ENCODE data around the gene SMAD6. TPM values are rescaled to one million over a fixed set of nuclear protein-coding genes. Genes with fewer than 3 reads are reported as not detected.

Gene SMAD6
- total RNA-seq, 2 donors from 2014 or later, result 14.8 to 51.2 TPM

DNA sequence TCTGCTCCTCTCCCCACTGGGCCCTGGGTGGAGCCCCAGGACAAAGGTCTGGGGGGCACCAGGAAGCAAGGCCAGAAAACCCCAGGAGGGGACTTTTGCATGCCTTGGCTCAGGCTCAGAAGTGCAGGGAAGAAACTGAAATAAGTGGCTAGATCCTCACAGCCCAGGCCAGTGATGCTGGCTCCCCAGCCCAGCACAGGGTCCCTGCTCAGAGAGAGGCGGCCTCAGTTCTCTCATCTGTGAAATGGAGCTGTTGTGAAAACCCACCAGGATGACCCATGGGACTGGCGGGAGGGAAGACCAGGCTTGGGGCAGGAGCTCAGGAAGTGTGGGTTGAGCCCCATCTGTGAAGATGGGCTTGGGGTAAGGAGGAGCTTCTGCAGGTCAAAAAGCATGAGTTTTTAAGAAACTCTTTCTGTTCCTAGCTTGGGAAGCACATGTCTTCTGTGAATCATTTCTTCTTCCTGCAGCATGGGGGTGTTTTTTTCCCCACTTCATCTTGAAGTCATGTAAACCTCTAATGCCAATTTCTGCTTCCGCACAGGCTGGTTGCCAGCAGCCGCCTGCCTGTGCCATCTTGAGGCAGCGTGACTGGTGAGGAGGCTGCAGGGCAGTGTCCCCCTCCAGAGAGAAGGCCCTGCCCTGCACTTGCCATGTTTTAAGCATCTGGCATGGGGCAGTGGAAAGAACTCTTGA, 118.6 kb downstream of the SMAD6 start:
- H3K4me3 ChIP-seq, result no peak overlapping the region
- DNase-seq (ENCODE audit: low spot score), result no peak
- intact Hi-C loops (cut with DNase I), result no loop called here
- H3K27ac ChIP-seq, result no peak overlapping the region
- H3K27me3 ChIP-seq (replicated peaks; ENCODE audit: insufficient read depth), result no peaks in the 10 kb centered on the region
- no peaks in the 10 kb centered on the region for H3K36me3 ChIP-seq
- H3K4me1 ChIP-seq (replicated peaks), result no peaks in the 10 kb centered on the region
- TF ChIP-seq, protein P1, sequence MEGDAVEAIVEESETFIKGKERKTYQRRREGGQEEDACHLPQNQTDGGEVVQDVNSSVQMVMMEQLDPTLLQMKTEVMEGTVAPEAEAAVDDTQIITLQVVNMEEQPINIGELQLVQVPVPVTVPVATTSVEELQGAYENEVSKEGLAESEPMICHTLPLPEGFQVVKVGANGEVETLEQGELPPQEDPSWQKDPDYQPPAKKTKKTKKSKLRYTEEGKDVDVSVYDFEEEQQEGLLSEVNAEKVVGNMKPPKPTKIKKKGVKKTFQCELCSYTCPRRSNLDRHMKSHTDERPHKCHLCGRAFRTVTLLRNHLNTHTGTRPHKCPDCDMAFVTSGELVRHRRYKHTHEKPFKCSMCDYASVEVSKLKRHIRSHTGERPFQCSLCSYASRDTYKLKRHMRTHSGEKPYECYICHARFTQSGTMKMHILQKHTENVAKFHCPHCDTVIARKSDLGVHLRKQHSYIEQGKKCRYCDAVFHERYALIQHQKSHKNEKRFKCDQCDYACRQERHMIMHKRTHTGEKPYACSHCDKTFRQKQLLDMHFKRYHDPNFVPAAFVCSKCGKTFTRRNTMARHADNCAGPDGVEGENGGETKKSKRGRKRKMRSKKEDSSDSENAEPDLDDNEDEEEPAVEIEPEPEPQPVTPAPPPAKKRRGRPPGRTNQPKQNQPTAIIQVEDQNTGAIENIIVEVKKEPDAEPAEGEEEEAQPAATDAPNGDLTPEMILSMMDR (IDR thresholded peaks at IDR 0.05), result no peak
- TF ChIP-seq POLR2A (IDR thresholded peaks at IDR 0.05), result no peak
- TF ChIP-seq POLR2AphosphoS5 (IDR thresholded peaks at IDR 0.05), result no peak
- 84% methylated on average over 5 of the region's 5 CpGs for WGBS
- H3K9me3 ChIP-seq, result no peaks in the 10 kb centered on the region

DNA sequence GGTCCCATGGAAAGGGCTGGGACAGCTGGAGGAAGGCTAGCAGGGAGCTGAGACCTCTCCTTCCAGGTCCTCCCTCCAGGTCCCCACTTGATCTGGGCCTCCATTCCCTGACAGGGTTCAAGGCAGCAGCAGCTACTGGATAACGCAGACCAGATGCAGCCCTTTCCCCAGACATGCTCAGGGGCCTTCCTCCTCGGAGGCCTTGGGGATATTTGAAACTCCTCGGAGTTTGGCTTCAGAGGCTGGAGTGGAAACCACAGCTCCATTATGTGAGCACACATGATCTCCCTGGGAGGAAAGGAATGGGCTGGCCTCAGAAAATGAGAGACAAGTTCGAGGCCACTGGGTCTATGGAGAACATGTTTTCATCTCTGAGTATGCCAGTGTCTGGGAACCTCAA, 119.3 kb downstream of the SMAD6 start:
- H3K27ac ChIP-seq, result no peak overlapping the region
- no peaks in the 10 kb centered on the region for H3K9me3 ChIP-seq
- intact Hi-C loops (cut with DNase I), result no loop called here
- H3K27me3 ChIP-seq (replicated peaks; ENCODE audit: insufficient read depth), result no peaks in the 10 kb centered on the region
- WGBS, result 78% methylated on average over 4 of the region's 4 CpGs
- no peak overlapping the region for H3K4me3 ChIP-seq
- TF ChIP-seq POLR2AphosphoS5 (IDR thresholded peaks at IDR 0.05), result no peak
- TF ChIP-seq POLR2A (IDR thresholded peaks at IDR 0.05), result no peak
- TF ChIP-seq, protein P1 (IDR thresholded peaks at IDR 0.05), result no peak
- no peaks in the 10 kb centered on the region for H3K4me1 ChIP-seq (replicated peaks)
- no peak for DNase-seq (ENCODE audit: low spot score)
- H3K36me3 ChIP-seq, result no peaks in the 10 kb centered on the region

DNA sequence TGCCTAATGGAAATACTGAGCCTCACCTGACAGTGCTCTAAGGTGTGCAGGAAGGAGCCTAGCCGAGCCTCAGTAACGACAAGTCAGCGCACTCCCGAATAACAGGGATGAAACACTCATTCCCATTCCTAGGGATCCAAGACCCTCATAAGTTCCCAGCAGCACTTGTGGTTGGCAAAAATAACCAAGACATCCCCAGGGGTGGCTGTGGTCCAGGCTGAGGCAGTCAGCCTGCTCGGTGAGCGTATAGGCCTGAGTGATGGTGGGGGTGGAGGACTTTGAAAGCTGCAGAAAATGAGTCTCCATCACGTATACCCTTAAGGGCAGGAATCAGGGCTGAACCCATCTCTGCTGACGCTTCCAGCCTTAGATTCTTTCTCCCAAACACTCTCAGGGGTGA, 120.1 kb downstream of the SMAD6 start:
- H3K27ac ChIP-seq, result no peak overlapping the region
- no peaks in the 10 kb centered on the region for H3K4me1 ChIP-seq (replicated peaks)
- no peak for DNase-seq (ENCODE audit: low spot score)
- no peaks in the 10 kb centered on the region for H3K36me3 ChIP-seq
- intact Hi-C loops (cut with DNase I), result no loop called here
- H3K27me3 ChIP-seq (replicated peaks; ENCODE audit: insufficient read depth), result no peaks in the 10 kb centered on the region
- no peak overlapping the region for H3K4me3 ChIP-seq
- TF ChIP-seq, protein P1 (IDR thresholded peaks at IDR 0.05), result no peak
- TF ChIP-seq POLR2A (IDR thresholded peaks at IDR 0.05) (no peak), POLR2AphosphoS5 (IDR thresholded peaks at IDR 0.05) (no peak)
- 93% methylated on average over 8 of the region's 8 CpGs for WGBS
- no peaks in the 10 kb centered on the region for H3K9me3 ChIP-seq

DNA sequence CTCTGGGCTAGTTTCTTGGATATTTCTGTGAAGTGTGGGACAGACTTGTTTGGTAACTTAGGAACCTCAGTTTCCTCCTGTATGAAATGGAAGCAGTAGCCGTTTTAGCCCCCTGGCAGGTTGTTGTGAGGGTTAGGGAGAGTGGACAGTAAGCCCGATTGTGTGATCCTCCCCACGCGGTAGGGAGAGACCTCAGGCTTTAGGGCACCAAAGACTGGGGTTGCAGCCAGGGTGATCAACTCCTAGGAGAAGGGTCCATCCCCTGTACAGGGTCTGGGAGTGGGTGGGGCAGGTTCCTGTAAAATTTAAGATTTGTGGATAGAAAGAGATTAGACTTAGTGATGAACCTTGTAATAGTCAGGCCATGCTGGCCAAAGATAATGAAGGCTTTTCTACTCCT, 120.5 kb downstream of the SMAD6 start:
- intact Hi-C loops (cut with DNase I), result no loop called here
- Histone ChIP-seq H3K9me3 (no peaks in the 10 kb centered on the region), H3K36me3 (no peaks in the 10 kb centered on the region), H3K4me3 (no peak overlapping the region), H3K4me1 (replicated peaks) (no peaks in the 10 kb centered on the region), H3K27ac (no peak overlapping the region), H3K27me3 (replicated peaks; ENCODE audit: insufficient read depth) (no peaks in the 10 kb centered on the region)
- no peak for DNase-seq (ENCODE audit: low spot score)
- TF ChIP-seq POLR2A (IDR thresholded peaks at IDR 0.05) (no peak), POLR2AphosphoS5 (IDR thresholded peaks at IDR 0.05) (no peak)
- TF ChIP-seq, protein P1 (IDR thresholded peaks at IDR 0.05), result no peak
- 86% methylated on average over 4 of the region's 4 CpGs for WGBS

DNA sequence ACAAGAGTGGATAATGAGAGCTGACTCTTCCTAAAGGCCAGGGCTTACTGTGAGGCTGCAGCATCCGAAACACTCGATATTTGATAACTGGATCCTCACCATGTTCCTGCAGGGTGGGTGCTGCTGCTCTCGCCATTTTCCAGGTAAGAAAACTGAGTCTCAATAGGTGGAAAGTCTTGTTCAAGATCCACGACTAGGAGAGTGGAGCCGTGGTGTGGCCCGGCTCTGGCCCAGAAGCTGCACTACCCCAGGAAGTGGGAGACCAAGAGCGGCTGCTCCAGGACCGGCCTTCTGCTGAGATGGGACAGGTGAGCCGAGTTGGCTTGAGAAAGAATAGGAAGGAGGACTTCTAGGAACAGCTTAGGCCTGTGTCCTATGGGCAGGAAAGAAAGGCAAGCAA, 121.6 kb downstream of the SMAD6 start:
- no peaks in the 10 kb centered on the region for H3K4me1 ChIP-seq (replicated peaks)
- H3K36me3 ChIP-seq, result no peaks in the 10 kb centered on the region
- WGBS, result 95% methylated on average over 9 of the region's 9 CpGs
- no peak for DNase-seq (ENCODE audit: low spot score)
- H3K4me3 ChIP-seq, result no peak overlapping the region
- intact Hi-C loops (cut with DNase I), result no loop called here
- no peaks in the 10 kb centered on the region for H3K9me3 ChIP-seq
- TF ChIP-seq POLR2A (IDR thresholded peaks at IDR 0.05) (no peak), POLR2AphosphoS5 (IDR thresholded peaks at IDR 0.05) (no peak)
- TF ChIP-seq, protein P1 (IDR thresholded peaks at IDR 0.05), result no peak
- H3K27ac ChIP-seq, result no peak overlapping the region
- H3K27me3 ChIP-seq (replicated peaks; ENCODE audit: insufficient read depth), result no peaks in the 10 kb centered on the region

All from prostate gland (tissue), 2 donors.